Measurements from ENCODE around the gene SPOP. TPM values are rescaled to one million over a fixed set of nuclear protein-coding genes. Genes with fewer than 3 reads are reported as not detected.

The SPOP gene
- total and polyA plus RNA-seq, 2 of the 4 experiments (the other 2 are of a cell fraction) = 24.9 to 47.5 TPM

GRCh38 chr17:49565948-49566491, 111.9 kb downstream of the SPOP start:
- POLR2A ChIA-PET (ENCODE audit: unreplicated experiment) = no interaction called here

More at GRCh38 chr17:49565948-49566491, 111.9 kb downstream of the SPOP start:
- H3K14ac ChIP-seq (replicated peaks; ENCODE audit: low read depth, low read length) = no peak overlapping the region
- no peaks in the 10 kb centered on the region for H3K4me1 ChIP-seq (ENCODE audit: control insufficient read depth, insufficient read depth, low read length)
- no peaks in the 10 kb centered on the region for H3K79me1 ChIP-seq (ENCODE audit: low read depth in 1 of 2, low read length in 2 of 2)
- no peak for TF ChIP-seq FOS (IDR thresholded peaks at IDR 0.05; ENCODE audit: low read depth, low read length)
- TF ChIP-seq USF2 (IDR thresholded peaks at IDR 0.05; ENCODE audit: low read depth, low read length) = peak; percentile 56; the same call in 1 of the 2 replicates
- 0 out of 2 replicates have a peak, but pooled peaks cover 6% of the 10 kb centered on the region for H4K20me1 ChIP-seq (ENCODE audit: insufficient read depth, low read length)
- peaks cover 32% of the 10 kb centered on the region for H3K27me3 ChIP-seq (ENCODE audit: control insufficient read depth, insufficient read depth, low read length)
- no peak overlapping the region for H2AK9ac ChIP-seq (replicated peaks; ENCODE audit: low read depth, low read length, poor library complexity)
- ATAC-seq (ENCODE audit: low read depth) (no peak), DNase-seq (no peak)
- dilution Hi-C loops (cut with HindIII; ENCODE audit: low sequenced_read_pairs, unreplicated experiment) = no loop called here
- no peak overlapping the region for H2BK5ac ChIP-seq (ENCODE audit: low read depth, low read length, poor library complexity, severe bottlenecking)
- H3K23ac ChIP-seq (ENCODE audit: low read depth, low read length) = no peak overlapping the region
- no peak overlapping the region for H2BK20ac ChIP-seq (ENCODE audit: low read depth, low read length)
- no peak overlapping the region for H2BK15ac ChIP-seq (ENCODE audit: low read depth, low read length)
- no peak overlapping the region for H3K56ac ChIP-seq (ENCODE audit: extremely low read depth, insufficient read depth, low read length)
- no peaks in the 10 kb centered on the region for H3K36me3 ChIP-seq (ENCODE audit: control insufficient read depth, insufficient read depth, low read length)
- in situ Hi-C loops (cut with MboI; ENCODE audit: low sequenced_read_pairs) = loop anchor here (10.0 kb wide), 1 partner anchor 219 kb away; the partner anchor contains the start of gene KAT7
- no peak overlapping the region for H3K4ac ChIP-seq (ENCODE audit: low read depth, low read length)
- no peaks in the 10 kb centered on the region for H3K9me1 ChIP-seq (ENCODE audit: insufficient read depth, low read length)
- CTCF ChIA-PET = interaction anchor here (1.9 kb wide), 1 partner anchor 10 kb away, joined by 8 read pairs; no protein-coding TSS in a partner anchor
- no peaks in the 10 kb centered on the region for H3K9me3 ChIP-seq (ENCODE audit: control insufficient read depth, insufficient read depth, low read length)
- H2BK120ac ChIP-seq (ENCODE audit: low read depth, low read length) = no peak overlapping the region
- intact Hi-C loops (cut with micrococcal nuclease) = no loop called here
- no peak overlapping the region for H3K18ac ChIP-seq (ENCODE audit: low read depth, low read length)
- H2AFZ ChIP-seq (replicated peaks; ENCODE audit: low read length, poor library complexity) = peak overlapping the region; percentile 68
- BruUV-seq (replicated peaks) = no TSS peak
- H4K91ac ChIP-seq (ENCODE audit: insufficient read depth, low read depth, low read length) = no peak overlapping the region
- no peak overlapping the region for H3K27ac ChIP-seq (ENCODE audit: insufficient read depth, low read length)
- H2AK5ac ChIP-seq (ENCODE audit: low read depth, low read length) = no peak overlapping the region
- H4K5ac ChIP-seq (ENCODE audit: low read depth, low read length) = no peak overlapping the region
- H3K9ac ChIP-seq (ENCODE audit: low read depth, low read length) = no peak overlapping the region
- no peak overlapping the region for H3K4me3 ChIP-seq (ENCODE audit: insufficient read depth, low read depth, low read length)
- 0 to 100% methylated on average over 1 to 2 of the region's 14 CpGs for WGBS, 2 experiments (ENCODE audit: extremely low coverage in 2 of 2, insufficient read length in 1 of 2)
- H4K8ac ChIP-seq (ENCODE audit: low read depth in 2 of 2, low read length in 2 of 2) = no peak overlapping the region; a peak in 1 of 4 replicates
- 0 out of 2 replicates have a peak overlapping the region, but pooled peaks have one; percentile 42 for H3K4me2 ChIP-seq (ENCODE audit: low read depth, low read length)
